Astrocyte (in vitro differentiated cells and primary cell): ENCODE data around the gene FTCD.

ENCODE experiments used
- CTCF ChIP-seq: IDR thresholded peaks from 2 replicates; pipeline ENCODE4 v1.5.1; 2011; ENCODE audit warnings: low read depth, mild to moderate bottlenecking, inconsistent platforms, low read length, moderate library complexity; ENCODE audit not compliant: insufficient read depth
- EZH2 ChIP-seq: IDR thresholded peaks from 2 replicates; pipeline ENCODE4 v1.6.1; 2012; ENCODE audit warnings: mild to moderate bottlenecking, low read length, inconsistent platforms; ENCODE audit not compliant: insufficient read depth

GRCh38 chr21:46095083-46095719, 60.2 kb downstream of the FTCD start:
- no peak for TF ChIP-seq CTCF
- no peak for TF ChIP-seq EZH2
